GDM1 (cell line): Measurements from ENCODE around the gene WBP1.
"Not testable (repeated sequence)": the region's sequence is repeated elsewhere in the genome, so short reads cannot be mapped to it uniquely, and the experiment has no call there.

Experiments
- DNase-seq: peaks from one replicate; lab custom pipeline; 2025; lab: John Stamatoyannopoulos, UW

Gene WBP1

GRCh38 chr2:74482801-74483674 lies 24.8 kb downstream of the WBP1 start, which contains the start of the genes CCDC142 and TTC31:
CCDC142 (minus strand) TSS chr2:74482998; CDS start chr2:74482837, 161 bp downstream.
TTC31 (plus strand) TSS chr2:74483081; CDS start chr2:74483096, 15 bp downstream.
- DNase-seq = peak; percentile 87

- DNase-seq = not testable (repeated sequence)
Measured at GRCh38 chr2:74483675-74484164, 25.5 kb downstream of the WBP1 start.

GRCh38 chr2:74486141-74486540 lies 27.9 kb downstream of the WBP1 start:
- DNase-seq = no peak

GRCh38 chr2:74488643-74489481 lies 30.6 kb downstream of the WBP1 start:
- no peak for DNase-seq

- DNase-seq = no peak
Measured at GRCh38 chr2:74489906-74490305, 31.7 kb downstream of the WBP1 start.

- DNase-seq = no peak
Measured at GRCh38 chr2:74491648-74492544, 33.7 kb downstream of the WBP1 start.

- DNase-seq = no peak
Measured at GRCh38 chr2:74493546-74493945, 35.3 kb downstream of the WBP1 start.

GRCh38 chr2:74495440-74495839 lies 37.2 kb downstream of the WBP1 start:
- no peak for DNase-seq

GRCh38 chr2:74496997-74497776 lies 38.9 kb downstream of the WBP1 start:
- DNase-seq = no peak

GRCh38 chr2:74497777-74498499 lies 39.7 kb downstream of the WBP1 start:
- DNase-seq = no peak

- no peak for DNase-seq
Measured at GRCh38 chr2:74498500-74499266, 40.4 kb downstream of the WBP1 start.

GRCh38 chr2:74499267-74499939 lies 41.2 kb downstream of the WBP1 start, which contains the start of gene LBX2:
LBX2 (minus strand) TSS chr2:74499603; CDS start chr2:74499537, 66 bp downstream.
- DNase-seq = no peak

GRCh38 chr2:74499940-74500577 lies 41.8 kb downstream of the WBP1 start:
- DNase-seq = no peak

GRCh38 chr2:74500578-74500946 lies 42.3 kb downstream of the WBP1 start:
- DNase-seq = no peak

- DNase-seq = no peak
Measured at GRCh38 chr2:74501335-74502071, 43.3 kb downstream of the WBP1 start.

GRCh38 chr2:74502147-74502719 lies 44.0 kb downstream of the WBP1 start:
- no peak for DNase-seq
